Activated CD4-positive, alpha-beta T cell treated with anti-CD3 and anti-CD28 coated beads, Interleukin-2, Interleukin-6, amounts not matched to agents 100 ng/mL and 50 ng/mL, durations not matched to agents 16 hours and 8 hours (primary cell): ENCODE data around the gene SLC29A3.

Experiments used
- DNase-seq: peaks from one replicate; pipeline ENCODE4 v3.0.0-alpha.2; 2020

The SLC29A3 gene

GRCh38 chr10:71301371-71301916 lies 17.6 kb upstream of the SLC29A3 start:
- no peak for DNase-seq

GRCh38 chr10:71302451-71302850 lies 16.6 kb upstream of the SLC29A3 start:
- DNase-seq, result no peak

GRCh38 chr10:71302874-71303568 lies 16.0 kb upstream of the SLC29A3 start:
- peak; percentile 56 for DNase-seq

- no peak for DNase-seq
Observed at GRCh38 chr10:71303569-71303907, 15.5 kb upstream of the SLC29A3 start.

GRCh38 chr10:71304914-71305313 lies 14.1 kb upstream of the SLC29A3 start:
- no peak for DNase-seq

- DNase-seq, result no peak
Observed at GRCh38 chr10:71306979-71307378, 12.1 kb upstream of the SLC29A3 start.

- DNase-seq, result no peak
Observed at GRCh38 chr10:71307469-71308085, 11.5 kb upstream of the SLC29A3 start.

- no peak for DNase-seq
Observed at GRCh38 chr10:71308244-71308643, 10.8 kb upstream of the SLC29A3 start.

GRCh38 chr10:71308985-71309384 lies 10.1 kb upstream of the SLC29A3 start:
- DNase-seq, result no peak

GRCh38 chr10:71309919-71310318 lies 9.1 kb upstream of the SLC29A3 start:
- DNase-seq, result no peak

GRCh38 chr10:71312220-71312619 lies 6.8 kb upstream of the SLC29A3 start:
- DNase-seq, result no peak

GRCh38 chr10:71312811-71313789 lies 6.0 kb upstream of the SLC29A3 start:
- no peak for DNase-seq

- DNase-seq, result peak; percentile 63
Observed at GRCh38 chr10:71314028-71314693, 4.9 kb upstream of the SLC29A3 start.

- DNase-seq, result no peak
Observed at GRCh38 chr10:71314694-71315225, 4.3 kb upstream of the SLC29A3 start.

- DNase-seq, result peak; percentile 20
Observed at GRCh38 chr10:71316056-71316785, 2.8 kb upstream of the SLC29A3 start.

GRCh38 chr10:71316786-71317160 lies 2.3 kb upstream of the SLC29A3 start:
- DNase-seq, result no peak

- no peak for DNase-seq
Observed at GRCh38 chr10:71317739-71318138, 1.3 kb upstream of the SLC29A3 start.

GRCh38 chr10:71319800-71320392 lies 837 bp downstream of the SLC29A3 start:
- DNase-seq, result no peak

- DNase-seq, result no peak
Observed at GRCh38 chr10:71320592-71320991, 1.5 kb downstream of the SLC29A3 start.

GRCh38 chr10:71321386-71321785 lies 2.3 kb downstream of the SLC29A3 start:
- DNase-seq, result no peak

- peak; percentile 58 for DNase-seq
Observed at GRCh38 chr10:71323407-71323806, 4.3 kb downstream of the SLC29A3 start.
